Activated CD8-positive, alpha-beta memory T cell treated with anti-CD3 and anti-CD28 coated beads, Interleukin-2, amount 50 U/mL, for 24 hours (primary cell): ENCODE results near the gene PTGS1.
"Not testable (repeated sequence)": the region's sequence is repeated elsewhere in the genome, so short reads cannot be mapped to it uniquely, and the experiment has no call there.

Source experiments
- DNase-seq: peaks from one replicate; pipeline ENCODE4 v3.0.0-alpha.2; 2020; ENCODE audit errors: extremely low read depth

The PTGS1 gene

GRCh38 chr9:122347348-122348287 lies 23.2 kb upstream of the PTGS1 start:
- DNase-seq = no peak

- DNase-seq = no peak
Observed at GRCh38 chr9:122348288-122348777, 22.5 kb upstream of the PTGS1 start.

GRCh38 chr9:122348791-122349190 lies 22.0 kb upstream of the PTGS1 start:
- no peak for DNase-seq

GRCh38 chr9:122349201-122349600 lies 21.6 kb upstream of the PTGS1 start:
- DNase-seq = no peak

- peak; percentile 31 for DNase-seq
Observed at GRCh38 chr9:122350577-122351355, 20.1 kb upstream of the PTGS1 start.

GRCh38 chr9:122354536-122355199 lies 16.2 kb upstream of the PTGS1 start:
- no peak for DNase-seq

GRCh38 chr9:122355336-122355875 lies 15.4 kb upstream of the PTGS1 start:
- no peak for DNase-seq

- DNase-seq = no peak
Observed at GRCh38 chr9:122356627-122357026, 14.2 kb upstream of the PTGS1 start.

GRCh38 chr9:122360891-122361290 lies 9.9 kb upstream of the PTGS1 start:
- no peak for DNase-seq

- DNase-seq = not testable (repeated sequence)
Observed at GRCh38 chr9:122363131-122363530, 7.7 kb upstream of the PTGS1 start.

- no peak for DNase-seq
Observed at GRCh38 chr9:122364117-122364782, 6.6 kb upstream of the PTGS1 start.

GRCh38 chr9:122364783-122365150 lies 6.1 kb upstream of the PTGS1 start:
- no peak for DNase-seq

GRCh38 chr9:122366074-122366660 lies 4.7 kb upstream of the PTGS1 start:
- no peak for DNase-seq

GRCh38 chr9:122367065-122367464 lies 3.8 kb upstream of the PTGS1 start:
- DNase-seq = no peak

- no peak for DNase-seq
Observed at GRCh38 chr9:122367774-122368460, 2.9 kb upstream of the PTGS1 start.

- no peak for DNase-seq
Observed at GRCh38 chr9:122368642-122369041, 2.2 kb upstream of the PTGS1 start.

GRCh38 chr9:122370303-122370702 lies 521 bp upstream of the PTGS1 start:
- DNase-seq = no peak

GRCh38 chr9:122371846-122372245 lies 1.0 kb downstream of the PTGS1 start:
- DNase-seq = no peak

- no peak for DNase-seq
Observed at GRCh38 chr9:122372856-122373845, 2.3 kb downstream of the PTGS1 start.
